Stimulated activated CD8-positive, alpha-beta memory T cell treated with anti-CD3 and anti-CD28 coated beads, Interleukin-12 subunit alpha, Interleukin-12 subunit beta, amount 100 ng/mL, for 4 hours (primary cell): ENCODE measurements around the gene LTBP4.
A peak's percentile ranks its signal among the peaks of the same experiment; 100 is the strongest.
"Not testable (repeated sequence)": the region's sequence is repeated elsewhere in the genome, so short reads cannot be mapped to it uniquely, and the experiment has no call there.

Experiments used
- DNase-seq: peaks from one replicate; pipeline ENCODE4 v3.0.0-alpha.2; 2020; ENCODE audit warnings: low read depth

Gene LTBP4

DNA sequence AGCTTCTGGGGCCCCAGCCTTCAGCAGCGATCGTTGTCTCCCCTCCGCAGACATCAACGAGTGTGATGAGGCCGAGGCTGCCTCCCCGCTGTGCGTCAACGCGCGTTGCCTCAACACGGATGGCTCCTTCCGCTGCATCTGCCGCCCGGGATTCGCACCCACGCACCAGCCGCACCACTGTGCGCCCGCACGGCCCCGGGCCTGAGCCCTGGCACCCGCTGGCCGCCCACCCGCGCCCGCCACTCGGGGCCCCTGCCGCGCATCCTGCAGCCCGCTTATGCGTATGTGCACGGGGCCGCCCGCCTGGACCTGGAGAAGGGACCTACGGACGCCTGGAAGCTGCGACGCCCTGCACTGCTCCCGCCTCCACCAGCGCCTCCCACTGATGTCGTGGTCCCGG is 28.2 kb downstream of the LTBP4 start:
- no peak for DNase-seq

DNA sequence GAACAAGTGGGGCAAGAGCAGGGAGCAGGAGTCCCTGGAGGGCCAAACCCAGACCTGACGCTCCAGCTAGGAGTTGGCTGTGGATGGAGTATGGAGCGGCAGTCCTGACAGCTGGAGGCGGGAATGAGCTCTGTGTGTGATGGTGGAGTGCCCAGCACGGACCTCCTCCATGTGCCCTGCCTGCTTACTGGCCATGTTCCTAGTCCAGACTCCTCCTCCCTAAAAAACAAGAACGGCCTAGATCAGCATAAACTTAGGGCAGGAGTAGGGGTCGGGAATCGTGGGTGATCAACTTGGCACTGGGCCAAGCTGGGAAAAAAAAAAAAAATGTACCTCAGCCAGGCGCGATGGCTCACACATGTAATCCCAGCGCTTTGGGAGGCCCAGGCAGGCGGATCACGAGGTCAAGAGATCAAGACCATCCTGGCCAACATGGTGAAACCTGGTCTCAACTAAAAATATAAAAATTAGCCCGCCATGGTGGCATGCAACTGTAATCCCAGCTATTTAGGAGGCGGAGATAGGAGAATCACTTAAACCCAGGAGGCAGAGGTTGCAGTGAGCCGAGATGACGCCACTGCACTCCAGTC is 29.5 kb downstream of the LTBP4 start:
- no peak for DNase-seq

DNA sequence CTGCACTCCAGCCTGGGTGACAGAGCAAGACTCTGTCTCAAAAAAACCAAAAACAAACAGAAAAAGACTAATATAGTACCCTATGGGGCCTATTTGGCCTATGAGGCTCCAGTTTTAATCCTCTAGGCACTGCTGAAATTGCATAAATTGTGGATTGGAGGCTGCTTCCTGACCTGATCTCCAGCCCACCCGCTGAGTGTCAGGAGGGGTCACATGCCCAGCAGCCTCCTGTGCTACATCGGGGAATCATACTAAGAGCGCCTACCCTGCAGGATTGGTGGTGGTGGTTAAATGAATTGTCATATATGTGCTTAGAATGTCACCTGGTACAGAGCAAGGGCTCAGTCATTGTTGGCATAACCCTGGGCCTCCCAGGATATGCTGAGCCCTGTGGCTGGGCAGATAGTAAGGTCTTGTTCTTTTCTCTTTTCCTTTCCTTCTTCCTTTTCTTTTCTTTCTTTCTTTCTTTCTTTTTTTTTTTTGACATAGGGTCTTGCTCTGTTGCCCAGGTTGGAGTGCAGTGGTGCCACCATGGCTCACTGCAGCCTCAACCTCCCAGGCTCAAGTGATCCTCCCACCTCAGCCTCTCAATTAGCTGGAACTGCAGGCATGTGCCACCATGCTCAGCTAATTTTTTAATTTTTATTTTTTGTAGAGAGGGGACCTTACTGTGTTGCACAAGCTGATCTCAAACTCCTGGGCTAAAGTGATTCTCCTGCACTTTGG is 31.3 kb downstream of the LTBP4 start:
- no peak for DNase-seq

DNA sequence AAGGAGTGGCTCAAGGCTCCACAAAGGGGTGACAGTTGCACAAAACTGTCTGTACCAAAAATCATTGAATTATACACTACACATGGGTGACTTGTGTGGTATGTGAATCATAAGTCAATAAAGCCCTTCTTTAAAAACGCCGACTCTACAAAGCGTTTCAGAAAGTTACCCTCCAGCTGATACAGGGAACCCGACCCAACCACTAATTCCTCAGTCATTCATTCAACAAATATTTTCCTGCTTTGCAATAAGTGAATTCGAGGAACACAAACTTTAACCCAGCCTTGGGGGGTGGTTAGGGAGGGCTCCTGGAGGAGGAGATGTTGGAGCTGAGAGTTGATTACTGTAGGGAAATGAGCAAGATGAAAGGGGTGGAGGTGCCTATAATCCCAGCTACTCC is 32.0 kb downstream of the LTBP4 start:
- DNase-seq = no peak

GRCh38 chr19:40638327-40638726 is 37.2 kb downstream of the LTBP4 start:
- no peak for DNase-seq

DNA sequence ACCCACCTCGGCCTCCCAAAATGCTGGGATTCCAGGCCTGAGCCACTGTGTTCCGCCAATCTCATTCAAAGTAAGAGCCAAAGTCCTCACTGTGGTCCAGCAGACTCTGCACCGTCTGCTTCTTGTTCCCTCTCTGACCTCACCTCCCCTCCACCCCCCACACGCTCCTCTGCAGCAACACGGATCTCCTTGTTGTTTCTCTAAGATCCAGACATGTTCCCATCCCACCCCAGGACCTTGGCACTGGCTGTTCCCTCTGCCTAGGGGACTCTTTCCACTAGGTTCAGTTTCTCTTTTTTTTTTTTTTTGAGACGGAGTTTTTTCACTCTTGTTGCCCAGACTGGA is 38.4 kb downstream of the LTBP4 start:
- no peak for DNase-seq

DNA sequence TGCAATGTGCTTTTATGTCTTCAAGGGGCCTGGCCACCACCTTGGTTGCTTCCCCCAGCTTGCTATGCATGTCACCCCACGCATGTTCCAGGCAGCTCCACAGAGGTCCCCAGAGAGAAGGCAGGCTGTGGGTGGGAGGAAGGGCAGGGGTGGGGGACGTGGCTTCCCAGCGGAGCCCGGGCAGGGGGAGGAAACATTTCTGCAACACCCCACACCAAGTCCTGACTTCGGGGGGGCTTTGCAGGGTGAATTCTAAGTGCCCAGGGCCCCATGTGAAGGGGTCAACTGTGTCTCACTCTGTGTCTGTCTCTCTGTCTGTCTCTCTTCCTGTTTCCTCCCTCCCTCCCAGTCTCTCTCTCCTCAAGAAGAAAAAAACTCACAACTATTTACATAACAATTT is 39.6 kb downstream of the LTBP4 start:
- DNase-seq = no peak

GRCh38 chr19:40641281-40641680 is 40.1 kb downstream of the LTBP4 start:
- DNase-seq = no peak

GRCh38 chr19:40642051-40642706 is 41.0 kb downstream of the LTBP4 start:
- DNase-seq = no peak

DNA sequence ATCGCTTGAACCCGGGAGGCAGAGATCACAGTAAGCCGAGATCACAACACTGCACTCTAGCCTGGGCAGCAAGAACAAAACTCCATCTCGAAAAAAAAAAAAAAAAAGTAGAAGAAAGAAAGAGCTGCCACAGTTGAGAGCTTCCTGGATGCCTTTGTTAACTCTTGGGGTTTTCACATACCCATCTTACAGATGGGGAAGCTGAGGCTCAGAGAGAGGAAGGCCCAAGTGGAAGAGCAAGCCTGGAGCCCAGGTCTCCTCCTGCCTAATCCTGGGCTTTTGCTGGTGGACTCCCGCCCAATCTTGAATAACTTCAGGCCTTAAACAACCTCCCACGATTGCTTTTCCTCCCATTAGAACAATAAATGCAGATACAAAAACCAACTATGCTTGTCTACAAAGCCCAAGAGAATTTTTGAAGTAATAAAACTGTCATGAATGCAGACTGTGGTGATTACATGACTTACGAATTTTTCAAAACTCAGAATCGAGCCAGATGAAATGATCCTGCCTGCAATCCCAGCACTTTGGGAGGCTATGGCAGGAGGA is 41.7 kb downstream of the LTBP4 start:
- no peak for DNase-seq

DNA sequence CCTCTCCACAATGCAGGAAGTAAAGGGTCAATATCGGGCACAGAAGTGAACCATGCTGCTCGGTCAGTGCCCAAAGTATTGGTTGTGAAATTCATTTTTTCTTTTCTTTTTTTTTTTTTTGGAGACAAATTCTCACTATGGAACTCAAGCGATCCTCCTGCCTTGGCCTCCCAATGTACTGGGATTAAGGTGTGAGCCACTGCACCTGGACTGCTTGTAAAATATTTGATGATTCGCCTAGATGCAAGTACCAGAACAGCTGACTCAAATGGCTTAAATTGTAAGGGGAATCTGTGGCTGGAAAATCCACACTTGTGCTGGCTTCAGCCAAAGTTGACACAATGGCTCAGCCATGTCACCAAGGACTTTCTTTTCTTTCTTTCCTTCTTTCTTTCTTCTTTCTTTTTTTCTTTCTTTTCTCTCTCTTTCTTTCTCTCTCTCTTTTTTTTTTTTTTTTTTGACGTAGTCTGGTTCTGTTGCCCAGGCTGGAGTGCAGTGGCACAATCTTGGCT is 45.6 kb downstream of the LTBP4 start:
- DNase-seq = no peak

DNA sequence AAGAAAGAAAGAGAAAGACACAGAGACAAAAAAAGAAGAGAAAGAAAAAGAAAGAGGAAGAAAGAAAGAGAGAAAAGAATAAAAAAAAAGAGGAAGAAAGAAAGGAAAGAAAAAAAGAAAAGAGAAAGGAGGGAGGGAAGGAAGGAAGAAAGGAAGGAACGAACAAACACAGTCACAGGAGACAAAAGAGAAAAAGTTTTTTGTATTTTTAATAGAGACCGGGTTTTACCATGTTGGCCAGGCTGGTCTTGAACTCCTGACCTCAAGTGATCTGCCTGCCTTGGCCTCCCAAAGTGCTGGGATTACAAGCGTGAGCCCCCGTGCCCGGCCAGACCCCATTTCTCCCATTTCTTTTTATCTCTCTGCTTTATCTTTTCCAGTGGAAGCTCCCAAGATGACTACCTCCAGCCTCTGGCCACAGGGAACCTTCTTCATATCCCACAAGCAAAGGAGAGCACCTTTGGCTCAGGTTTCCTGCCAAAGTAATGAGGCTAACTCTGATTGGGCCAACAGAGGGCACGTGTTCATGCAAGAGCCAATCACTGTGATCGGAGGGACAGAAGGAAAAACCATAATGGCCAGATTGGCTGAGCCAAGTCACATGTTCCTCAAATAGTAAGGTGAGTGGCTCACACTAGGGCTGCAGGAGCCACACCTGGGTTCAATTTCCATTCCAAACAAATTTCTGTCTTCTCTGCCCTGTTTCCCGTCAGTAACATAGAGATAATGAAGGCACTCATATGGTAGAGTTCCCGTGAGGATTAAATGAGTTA is 48.9 kb downstream of the LTBP4 start:
- not testable (repeated sequence) for DNase-seq

DNA sequence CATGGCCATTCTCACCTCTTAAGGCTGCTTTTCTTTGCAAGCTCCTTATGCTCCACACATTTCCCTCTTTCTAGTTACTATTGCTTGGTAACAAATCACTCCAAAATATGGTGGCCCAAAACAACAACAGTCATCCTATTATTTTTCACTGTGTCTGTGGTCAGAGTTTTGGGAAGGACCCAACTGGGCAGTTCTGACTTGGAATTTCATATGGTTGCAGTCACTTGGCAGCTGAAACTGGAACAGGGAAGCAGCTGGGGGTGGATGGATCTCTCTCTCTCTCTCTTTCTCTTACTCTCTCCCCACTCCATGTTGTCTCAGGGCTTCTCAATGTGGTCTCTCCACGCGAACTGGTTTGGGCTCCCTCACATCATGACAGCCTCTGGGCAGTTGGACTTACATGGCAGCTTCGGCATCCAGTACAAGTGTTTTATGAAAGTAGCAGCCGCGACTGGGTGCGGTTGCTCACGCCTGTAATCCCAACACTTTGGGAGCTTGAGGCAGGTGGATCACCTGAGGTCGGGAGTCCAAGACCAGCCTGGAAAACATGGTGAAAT is 49.7 kb downstream of the LTBP4 start:
- no peak for DNase-seq

GRCh38 chr19:40652303-40652702 is 51.1 kb downstream of the LTBP4 start:
- DNase-seq = not testable (repeated sequence)

GRCh38 chr19:40655684-40656083 is 54.5 kb downstream of the LTBP4 start:
- not testable (repeated sequence) for DNase-seq

- no peak for DNase-seq
Measured at GRCh38 chr19:40658031-40658430, 56.9 kb downstream of the LTBP4 start.

DNA sequence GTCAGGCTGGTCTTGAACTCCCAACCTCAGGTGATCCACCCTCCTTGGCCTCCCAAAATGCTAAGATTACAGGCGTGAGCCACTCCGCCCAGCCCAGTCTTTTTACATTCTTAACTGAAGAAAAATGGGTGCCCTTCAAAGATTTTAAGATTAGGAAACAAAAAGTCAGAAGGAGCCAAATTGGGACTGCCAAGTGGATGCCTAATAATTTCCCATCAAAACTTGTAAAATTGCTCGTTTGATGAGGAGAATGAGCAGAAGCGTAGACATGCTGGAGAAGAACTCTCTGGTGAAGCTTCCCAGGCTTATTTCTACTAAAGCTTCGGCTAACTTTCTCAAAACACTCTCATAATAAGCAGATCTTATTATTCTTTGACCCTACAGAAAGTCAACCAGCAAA is 57.9 kb downstream of the LTBP4 start:
- DNase-seq = no peak

- no peak for DNase-seq
Measured at GRCh38 chr19:40659566-40659965, 58.4 kb downstream of the LTBP4 start.

GRCh38 chr19:40661616-40662015 is 60.4 kb downstream of the LTBP4 start:
- DNase-seq = no peak

GRCh38 chr19:40662925-40663694 is 61.9 kb downstream of the LTBP4 start:
- peak; percentile 83 for DNase-seq
